Eye (tissue), 1 donor: ENCODE results near the gene TMPRSS7.
"Not testable (repeated sequence)": the region's sequence is repeated elsewhere in the genome, so short reads cannot be mapped to it uniquely, and the experiment has no call there.

Experiments
- DNase-seq: peaks from one replicate; pipeline ENCODE4 v3.0.0-alpha.2; 2015

The TMPRSS7 gene

GRCh38 chr3:112012205-112012992 is 22.1 kb upstream of the TMPRSS7 start:
- no peak for DNase-seq

- peak; percentile 89 for DNase-seq
Observed at GRCh38 chr3:112013058-112013783, 21.3 kb upstream of the TMPRSS7 start.

- no peak for DNase-seq
Observed at GRCh38 chr3:112013784-112014143, 20.8 kb upstream of the TMPRSS7 start.

- no peak for DNase-seq
Observed at GRCh38 chr3:112017091-112017490, 17.4 kb upstream of the TMPRSS7 start.

GRCh38 chr3:112018712-112019111 is 15.8 kb upstream of the TMPRSS7 start:
- DNase-seq: no peak

GRCh38 chr3:112019716-112020115 is 14.8 kb upstream of the TMPRSS7 start:
- no peak for DNase-seq

- peak; percentile 76 for DNase-seq
Observed at GRCh38 chr3:112020674-112021085, 13.9 kb upstream of the TMPRSS7 start.

- DNase-seq: no peak
Observed at GRCh38 chr3:112027142-112027541, 7.4 kb upstream of the TMPRSS7 start.

- peak; percentile 34 for DNase-seq
Observed at GRCh38 chr3:112027826-112028225, 6.7 kb upstream of the TMPRSS7 start.

GRCh38 chr3:112030901-112031300 is 3.6 kb upstream of the TMPRSS7 start:
- DNase-seq: no peak

GRCh38 chr3:112032098-112032731 is 2.3 kb upstream of the TMPRSS7 start:
- DNase-seq: peak; percentile 48

- no peak for DNase-seq
Observed at GRCh38 chr3:112035241-112035640, 705 bp downstream of the TMPRSS7 start.

GRCh38 chr3:112037194-112037593 is 2.7 kb downstream of the TMPRSS7 start:
- DNase-seq: not testable (repeated sequence)

GRCh38 chr3:112038863-112039262 is 4.3 kb downstream of the TMPRSS7 start:
- DNase-seq: peak; percentile 66

- no peak for DNase-seq
Observed at GRCh38 chr3:112041321-112041720, 6.8 kb downstream of the TMPRSS7 start.

GRCh38 chr3:112042842-112043280 is 8.3 kb downstream of the TMPRSS7 start:
- DNase-seq: peak; percentile 62

GRCh38 chr3:112043621-112044201 is 9.2 kb downstream of the TMPRSS7 start:
- peak; percentile 87 for DNase-seq

GRCh38 chr3:112046599-112046998 is 12.1 kb downstream of the TMPRSS7 start:
- DNase-seq: no peak

- no peak for DNase-seq
Observed at GRCh38 chr3:112047264-112047663, 12.7 kb downstream of the TMPRSS7 start.

- no peak for DNase-seq
Observed at GRCh38 chr3:112048911-112049310, 14.4 kb downstream of the TMPRSS7 start.

- DNase-seq: no peak
Observed at GRCh38 chr3:112053229-112053628, 18.7 kb downstream of the TMPRSS7 start.

GRCh38 chr3:112056451-112056929 is 22.0 kb downstream of the TMPRSS7 start:
- no peak for DNase-seq

GRCh38 chr3:112059497-112059896 is 25.0 kb downstream of the TMPRSS7 start:
- no peak for DNase-seq
